HS-27A (cell line): Measurements from ENCODE around the gene ATG13.
"Not testable (repeated sequence)": the region's sequence is repeated elsewhere in the genome, so short reads cannot be mapped to it uniquely, and the experiment has no call there.

ENCODE experiments used
- DNase-seq: peaks from one replicate; pipeline ENCODE4 v3.0.0-alpha.2; 2012; ENCODE audit warnings: low read depth, missing footprints

The ATG13 gene

DNA sequence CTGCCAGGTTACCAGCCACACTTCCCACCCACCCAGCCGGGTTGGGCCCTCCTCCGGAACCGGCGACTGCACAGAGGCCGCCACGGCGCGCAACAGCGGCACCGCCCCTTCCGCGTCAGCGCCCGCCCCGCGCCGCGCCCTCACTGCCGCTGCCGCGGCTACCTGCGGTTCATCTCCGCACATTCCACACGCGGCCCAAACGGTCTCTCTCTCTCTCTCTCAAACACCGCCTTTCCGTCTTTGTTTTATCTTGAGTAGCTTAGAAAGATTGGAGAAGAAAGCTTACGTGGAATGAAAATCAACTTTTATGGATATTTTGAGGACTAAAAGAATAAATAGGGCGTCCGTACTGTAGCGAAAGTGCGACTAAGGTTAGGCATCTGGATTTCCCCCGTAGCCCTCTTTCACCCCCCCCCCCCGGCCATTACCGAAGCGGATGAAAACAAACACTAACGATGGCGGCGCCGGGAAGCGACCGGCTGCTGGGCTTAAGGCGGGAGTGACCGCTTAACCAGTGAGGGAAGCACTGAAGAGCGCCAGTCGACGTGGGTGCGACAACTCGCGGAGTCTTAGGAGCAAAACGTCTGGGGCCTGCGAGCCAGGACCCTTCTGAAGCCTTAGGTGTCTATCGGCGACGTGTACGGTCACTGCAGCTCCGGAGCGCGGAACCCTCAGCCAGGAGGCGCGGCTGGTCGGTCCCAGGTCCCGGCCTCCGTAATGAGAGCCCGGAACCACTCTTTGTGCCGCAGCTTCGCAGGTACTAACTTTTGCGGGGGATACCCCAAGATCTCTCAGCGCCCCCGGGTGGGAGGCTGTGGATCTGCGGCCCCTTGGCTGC is at the start of gene ATG13, which contains the start of gene HARBI1:
Gene ATG13 (plus strand): TSS at position 420 of the 838 bp plus-strand sequence. CDS start 26,739 bp downstream, outside the sequence.
Gene HARBI1 (minus strand): TSS at position 94 of the 838 bp plus-strand sequence. CDS start 990 bp downstream, outside the sequence.
- DNase-seq = peak; percentile 87

- no peak for DNase-seq
Observed at GRCh38 chr11:46570790-46571398, 46.5 kb upstream of the ATG13 start.

DNA sequence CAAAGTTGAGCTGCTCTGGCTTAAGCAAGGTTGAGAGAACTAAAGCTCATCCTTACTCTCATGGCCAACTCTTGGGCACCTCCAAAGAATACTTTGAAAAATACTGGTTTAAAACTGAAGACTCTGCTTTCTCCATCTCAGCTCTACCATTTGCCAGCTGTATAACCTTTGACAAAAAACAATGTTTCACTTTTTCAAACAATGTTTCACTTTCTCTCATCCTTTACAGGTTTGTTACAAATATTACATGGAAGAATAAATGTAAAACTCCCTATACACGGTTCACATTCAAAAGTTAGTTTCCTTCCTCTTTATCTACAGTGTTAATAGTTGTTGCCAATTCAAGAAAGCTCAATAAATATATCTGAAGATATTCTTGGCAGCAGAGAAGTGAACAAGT is 42.7 kb upstream of the ATG13 start:
- DNase-seq = no peak

- no peak for DNase-seq
Observed at GRCh38 chr11:46577058-46577457, 40.3 kb upstream of the ATG13 start.

- no peak for DNase-seq
Observed at GRCh38 chr11:46582588-46582987, 34.8 kb upstream of the ATG13 start.

- DNase-seq = not testable (repeated sequence)
Observed at GRCh38 chr11:46583513-46583912, 33.8 kb upstream of the ATG13 start.

GRCh38 chr11:46588131-46588530 is 29.2 kb upstream of the ATG13 start:
- DNase-seq = no peak

DNA sequence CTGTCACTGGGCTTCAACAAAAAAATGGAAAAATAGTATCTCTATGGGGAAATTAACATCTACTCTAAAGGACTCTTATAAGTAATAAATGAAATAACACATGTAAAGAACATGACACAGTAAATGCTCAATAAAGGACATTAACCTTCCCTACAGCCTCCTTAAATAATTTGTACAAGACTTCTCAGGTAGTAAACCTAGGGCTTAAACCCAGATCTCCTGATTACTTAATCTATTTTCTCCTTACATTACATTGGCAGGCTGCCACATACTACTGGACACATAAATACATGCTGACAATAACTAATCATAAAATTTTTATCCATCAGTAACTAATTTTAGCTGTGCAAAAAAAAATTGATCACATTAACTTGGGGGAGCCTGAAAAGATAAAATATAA is 28.4 kb upstream of the ATG13 start:
- DNase-seq = no peak

- no peak for DNase-seq
Observed at GRCh38 chr11:46590740-46591605, 26.4 kb upstream of the ATG13 start.

DNA sequence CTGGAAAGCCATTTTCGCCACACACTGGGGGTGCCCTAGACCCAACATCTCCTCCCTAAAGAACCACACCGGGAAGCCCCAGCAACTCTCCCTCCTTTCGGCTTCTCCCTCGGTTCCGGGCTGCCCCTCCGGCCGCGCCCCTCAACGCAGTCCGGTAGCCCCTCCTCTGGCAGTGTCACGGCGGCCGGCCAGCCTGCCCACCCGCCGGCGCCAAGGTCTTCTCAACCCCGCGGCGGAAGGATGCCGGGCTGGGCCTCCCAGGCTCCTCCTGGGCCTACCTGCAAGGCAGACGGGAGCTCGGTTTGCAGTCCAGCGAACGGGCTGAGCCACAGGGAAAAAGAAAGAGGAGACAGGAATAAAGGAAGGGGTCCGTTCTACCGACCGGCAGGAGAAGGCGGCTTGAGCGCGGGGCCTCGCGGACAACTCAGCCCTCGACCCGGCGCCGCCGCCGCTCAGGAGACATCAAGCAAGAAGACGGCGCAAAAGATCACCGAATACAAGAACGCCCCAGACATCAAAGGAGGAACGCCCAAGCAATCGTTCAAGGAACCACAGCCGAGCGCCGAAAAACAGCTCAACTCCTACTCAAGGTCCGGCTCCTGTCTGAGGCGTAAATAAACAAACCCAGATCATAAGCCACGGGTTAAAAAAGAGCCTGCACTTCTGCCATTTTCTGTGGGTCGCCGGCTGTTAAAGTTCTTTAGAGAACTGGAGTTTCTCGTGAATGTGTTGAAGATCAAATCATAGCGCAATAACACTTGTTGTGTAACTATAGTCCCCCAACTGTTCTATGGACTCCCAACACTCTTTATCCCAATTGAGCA is 23.6 kb upstream of the ATG13 start, which contains the start of gene AMBRA1:
Gene AMBRA1 (minus strand): TSS at position 474 of the 824 bp plus-strand sequence. CDS start 45,643 bp downstream, outside the sequence.
- peak; percentile 92 for DNase-seq

DNA sequence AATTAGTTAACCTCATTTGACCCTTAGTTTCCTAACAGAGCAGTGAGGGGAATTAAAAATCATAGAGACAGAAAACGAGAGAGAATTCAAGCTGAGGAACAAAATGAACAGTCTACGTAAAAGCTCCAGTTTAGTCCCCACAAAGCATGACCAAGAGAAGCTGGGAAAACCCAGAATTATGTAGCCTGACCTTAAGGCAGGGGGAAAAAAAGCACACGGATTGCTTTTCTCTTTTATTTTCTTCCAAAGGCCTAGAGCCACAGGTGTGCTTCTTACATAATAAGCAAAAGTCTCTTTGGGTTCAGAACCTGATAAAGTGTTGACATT is 23.0 kb upstream of the ATG13 start:
- DNase-seq = no peak

- DNase-seq = no peak
Observed at GRCh38 chr11:46594785-46595184, 22.6 kb upstream of the ATG13 start.

GRCh38 chr11:46597155-46597554 is 20.2 kb upstream of the ATG13 start:
- no peak for DNase-seq

DNA sequence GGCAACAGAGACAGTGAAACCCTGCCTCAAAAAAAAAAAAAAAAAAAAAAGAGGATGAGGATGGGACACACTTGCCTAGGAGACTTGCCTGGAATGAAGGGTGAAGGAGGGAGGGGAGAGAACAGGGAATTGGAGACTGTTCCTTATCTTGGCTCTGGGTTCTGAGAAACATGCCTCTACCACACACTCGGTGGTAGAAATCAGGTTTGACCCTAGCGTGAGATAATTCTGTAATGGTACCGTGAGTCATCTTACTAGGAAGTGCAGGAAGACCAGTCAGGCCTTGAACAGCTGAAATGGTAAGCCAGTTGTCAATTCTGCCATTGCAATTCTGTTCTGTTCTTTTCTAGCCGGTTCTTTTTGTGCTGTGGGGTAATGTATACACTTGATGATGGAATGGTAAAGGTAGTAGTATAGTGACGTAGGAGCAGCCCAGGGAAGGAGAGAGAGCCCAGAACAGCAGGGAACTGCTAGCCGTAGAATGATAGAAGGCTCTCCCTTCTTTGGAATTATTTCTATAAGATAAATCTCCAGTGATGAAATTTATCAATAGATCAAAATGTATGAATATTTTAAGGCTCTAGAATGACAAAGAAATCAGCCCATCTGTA is 19.6 kb upstream of the ATG13 start:
- no peak for DNase-seq

- no peak for DNase-seq
Observed at GRCh38 chr11:46599340-46600193, 17.8 kb upstream of the ATG13 start.

GRCh38 chr11:46600194-46600960 is 17.0 kb upstream of the ATG13 start:
- no peak for DNase-seq

DNA sequence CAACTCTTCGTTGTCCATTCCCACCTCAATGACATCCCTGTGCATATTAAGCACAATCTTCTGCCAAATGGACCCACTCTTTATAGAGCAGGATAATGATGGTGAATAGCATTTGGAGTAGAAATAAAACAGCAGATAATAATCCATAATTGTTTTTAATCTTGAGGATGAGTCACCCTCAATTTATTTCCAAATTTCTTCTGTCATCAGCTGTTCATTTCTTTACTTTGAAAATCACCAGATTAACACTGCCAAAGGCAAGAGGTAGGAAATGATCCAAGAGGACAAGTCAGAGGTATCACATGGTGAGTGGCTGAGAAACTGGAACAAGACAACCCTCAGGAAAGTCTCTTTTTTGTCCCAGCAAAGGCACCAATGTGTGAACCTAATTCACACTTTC is 16.2 kb upstream of the ATG13 start:
- no peak for DNase-seq

DNA sequence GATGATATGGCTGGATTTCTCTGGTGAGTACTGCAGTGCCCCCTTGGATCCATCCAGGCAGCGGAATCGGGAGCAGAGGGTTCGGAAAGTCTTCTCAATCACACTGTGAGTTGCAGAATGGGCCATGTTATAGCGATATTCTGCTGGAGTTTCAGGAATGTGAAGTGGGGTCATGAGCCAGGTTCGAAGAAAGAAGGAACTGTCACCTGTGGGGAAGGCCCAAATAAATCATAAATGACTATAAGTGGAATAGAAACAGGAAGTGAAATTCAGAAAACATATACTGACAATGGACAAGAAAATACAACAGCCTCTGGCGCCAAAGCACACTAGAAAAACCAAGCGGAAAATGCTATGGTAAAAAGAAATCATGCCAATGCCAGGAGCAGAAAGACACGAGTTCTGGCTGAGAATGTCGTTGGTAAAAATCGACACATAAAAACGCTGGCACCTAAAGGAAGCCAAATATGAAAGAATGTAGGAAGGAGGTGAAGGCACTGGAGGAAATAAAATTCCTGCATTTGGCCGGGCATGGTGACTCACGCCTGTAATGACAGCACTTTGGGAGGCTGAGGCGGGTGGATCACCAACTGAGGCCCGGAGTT is 13.5 kb upstream of the ATG13 start:
- no peak for DNase-seq

- no peak for DNase-seq
Observed at GRCh38 chr11:46604796-46605195, 12.6 kb upstream of the ATG13 start.
